ENCODE measurements around the gene MYL4.

MYL4 gene

GRCh38 chr17:47192554-47192953, 16.6 kb upstream of the MYL4 start:
- Histone ChIP-seq H3K27me3 (ENCODE audit: insufficient read depth, low read length, poor library complexity, severe bottlenecking) (peaks cover 5% of the 10 kb centered on the region), H2AFZ (ENCODE audit: low read length) (no peak overlapping the region)
- TF ChIP-seq CTCF (conservative IDR thresholded peaks at IDR 0.05; ENCODE audit: low read length): no peak
- TF ChIP-seq EZH2phosphoT487 (IDR thresholded peaks at IDR 0.05; ENCODE audit: borderline replicate concordance): peak; percentile 54; the same call in 1 of the 2 replicates

DNA sequence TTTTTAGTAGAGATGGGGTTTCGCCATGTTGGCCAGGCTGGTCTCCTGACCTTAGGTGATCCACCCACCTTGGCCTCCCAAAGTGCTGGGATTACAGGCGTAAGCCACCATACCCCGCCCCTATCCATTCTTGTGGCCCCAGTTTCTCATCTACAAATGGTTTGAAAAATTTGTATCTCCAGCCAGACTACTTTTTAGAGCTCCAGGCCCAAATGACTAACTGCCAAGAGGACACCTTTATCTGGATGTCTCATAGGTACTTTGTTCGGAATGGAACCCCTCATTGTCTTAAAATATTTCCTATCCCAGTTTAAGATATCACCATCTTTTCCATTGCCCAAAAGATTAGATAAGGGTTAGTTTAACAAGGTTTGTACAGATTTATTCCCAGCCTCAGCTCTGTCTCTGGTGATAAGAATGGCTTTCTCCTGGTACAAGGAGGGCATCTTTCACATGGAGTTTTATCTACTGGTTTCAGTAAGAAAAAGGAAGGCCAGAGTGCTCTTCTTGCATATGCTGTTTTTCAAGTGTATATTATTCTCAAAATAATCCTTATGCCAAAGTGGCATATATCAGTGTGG, 15.1 kb upstream of the MYL4 start:
- H3K27me3 ChIP-seq (ENCODE audit: insufficient read depth, low read length, poor library complexity, severe bottlenecking): no peaks in the 10 kb centered on the region
- H3K9ac ChIP-seq (ENCODE audit: low read depth, low read length, poor library complexity, severe bottlenecking): no peak overlapping the region
- no peak overlapping the region for H3K4me2 ChIP-seq (ENCODE audit: low read depth, low read length, poor library complexity, severe bottlenecking)
- H2AFZ ChIP-seq (ENCODE audit: low read length): no peak overlapping the region
- H3K4me3 ChIP-seq (ENCODE audit: low read length, poor library complexity, severe bottlenecking): no peak overlapping the region
- H3K79me2 ChIP-seq (ENCODE audit: insufficient read depth, low read length): peaks cover under 1% of the 10 kb centered on the region; the same call in 1 of the 2 replicates
- H3K9me2 ChIP-seq (replicated peaks; ENCODE audit: low read depth, low read length): no peaks in the 10 kb centered on the region
- H3K4me1 ChIP-seq (ENCODE audit: insufficient read depth, low read length, poor library complexity, severe bottlenecking): peaks cover 11% of the 10 kb centered on the region
- no peaks in the 10 kb centered on the region for H3K9me3 ChIP-seq (ENCODE audit: insufficient read depth, low read depth, low read length)
- H3K36me3 ChIP-seq (ENCODE audit: insufficient read depth, low read length): no peaks in the 10 kb centered on the region
- H4K20me1 ChIP-seq (ENCODE audit: insufficient read depth, low read length, poor library complexity, severe bottlenecking): no peaks in the 10 kb centered on the region
- no peak for TF ChIP-seq EZH2phosphoT487 (IDR thresholded peaks at IDR 0.05; ENCODE audit: borderline replicate concordance)
- TF ChIP-seq CTCF (conservative IDR thresholded peaks at IDR 0.05; ENCODE audit: low read length): no peak
- H3F3A ChIP-seq (ENCODE audit: low read depth): no peaks in the 10 kb centered on the region

More at GRCh38 chr17:47192554-47192953, 16.6 kb upstream of the MYL4 start:
- Histone ChIP-seq H3K9ac (ENCODE audit: low read depth, low read length, poor library complexity, severe bottlenecking) (no peak overlapping the region), H3K4me1 (ENCODE audit: insufficient read depth, low read length, poor library complexity, severe bottlenecking) (peaks cover 17% of the 10 kb centered on the region), H3K9me3 (ENCODE audit: insufficient read depth, low read depth, low read length) (no peaks in the 10 kb centered on the region), H3K4me3 (ENCODE audit: low read length, poor library complexity, severe bottlenecking) (no peak overlapping the region), H3K4me2 (ENCODE audit: low read depth, low read length, poor library complexity, severe bottlenecking) (no peak overlapping the region), H4K20me1 (ENCODE audit: insufficient read depth, low read length, poor library complexity, severe bottlenecking) (peaks cover 13% of the 10 kb centered on the region), H3K79me2 (ENCODE audit: insufficient read depth, low read length) (peaks cover 15% of the 10 kb centered on the region), H3F3A (ENCODE audit: low read depth) (no peaks in the 10 kb centered on the region), H3K36me3 (ENCODE audit: insufficient read depth, low read length) (no peaks in the 10 kb centered on the region), H3K9me2 (replicated peaks; ENCODE audit: low read depth, low read length) (no peaks in the 10 kb centered on the region)

DNA sequence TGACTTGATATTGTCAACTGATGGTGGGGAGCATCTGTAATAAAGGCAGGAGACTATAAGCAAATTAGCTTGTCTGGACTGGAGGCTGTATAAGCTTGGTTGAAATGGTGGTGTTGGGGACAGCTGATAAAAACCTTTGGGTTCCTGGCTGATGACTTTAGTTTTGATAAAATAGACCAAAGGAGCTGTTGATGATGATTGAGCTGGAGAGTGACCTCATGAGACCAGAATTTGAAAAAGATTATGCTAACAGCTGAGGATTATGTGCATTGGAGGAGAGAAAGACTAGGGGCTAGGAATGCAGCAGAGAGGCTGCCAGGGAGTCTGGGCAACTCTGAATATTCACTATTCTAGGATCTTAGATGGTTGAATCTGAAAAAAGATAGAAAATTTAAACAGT, 11.3 kb upstream of the MYL4 start:
- no peak overlapping the region for H3K4me3 ChIP-seq (ENCODE audit: low read length, poor library complexity, severe bottlenecking)
- no peaks in the 10 kb centered on the region for H3F3A ChIP-seq (ENCODE audit: low read depth)
- H3K4me2 ChIP-seq (ENCODE audit: low read depth, low read length, poor library complexity, severe bottlenecking): no peak overlapping the region
- no peaks in the 10 kb centered on the region for H3K9me3 ChIP-seq (ENCODE audit: insufficient read depth, low read depth, low read length)
- no peaks in the 10 kb centered on the region for H3K36me3 ChIP-seq (ENCODE audit: insufficient read depth, low read length)
- TF ChIP-seq EZH2phosphoT487 (IDR thresholded peaks at IDR 0.05; ENCODE audit: borderline replicate concordance): no peak
- TF ChIP-seq CTCF (conservative IDR thresholded peaks at IDR 0.05; ENCODE audit: low read length): no peak
- H2AFZ ChIP-seq (ENCODE audit: low read length): no peak overlapping the region
- peaks cover 4% of the 10 kb centered on the region for H3K4me1 ChIP-seq (ENCODE audit: insufficient read depth, low read length, poor library complexity, severe bottlenecking)
- no peaks in the 10 kb centered on the region for H3K27me3 ChIP-seq (ENCODE audit: insufficient read depth, low read length, poor library complexity, severe bottlenecking)
- no peaks in the 10 kb centered on the region for H4K20me1 ChIP-seq (ENCODE audit: insufficient read depth, low read length, poor library complexity, severe bottlenecking)
- no peaks in the 10 kb centered on the region for H3K9me2 ChIP-seq (replicated peaks; ENCODE audit: low read depth, low read length)
- no peaks in the 10 kb centered on the region for H3K79me2 ChIP-seq (ENCODE audit: insufficient read depth, low read length)
- no peak overlapping the region for H3K9ac ChIP-seq (ENCODE audit: low read depth, low read length, poor library complexity, severe bottlenecking)
